Activated naive CD8-positive, alpha-beta T cell (primary cell): Measurements from ENCODE around the gene ARHGEF5.
"Not testable (repeated sequence)": the region's sequence is repeated elsewhere in the genome, so short reads cannot be mapped to it uniquely, and the experiment has no call there.

ENCODE experiments used
- H3K27ac Mint-ChIP-seq: one replicate; pipeline ENCODE4 v1.8.0; 2021; ENCODE audit warnings: mixed read lengths
- H3K27me3 Mint-ChIP-seq: one replicate; pipeline ENCODE4 v1.8.0; 2021; ENCODE audit warnings: mixed read lengths
- H3K36me3 Mint-ChIP-seq: one replicate; pipeline ENCODE4 v1.8.0; 2021; ENCODE audit warnings: mixed read lengths
- H3K4me1 Mint-ChIP-seq: one replicate; pipeline ENCODE4 v1.8.0; 2021; ENCODE audit warnings: low read depth, mixed read lengths
- H3K4me3 Mint-ChIP-seq: one replicate; pipeline ENCODE4 v1.8.0; 2021; ENCODE audit warnings: mild to moderate bottlenecking, mixed read lengths
- H3K9me3 Mint-ChIP-seq: one replicate; pipeline ENCODE4 v1.8.0; 2021; ENCODE audit warnings: low read depth, mixed read lengths

The ARHGEF5 gene

GRCh38 chr7:144399946-144400345 is 44.7 kb downstream of the ARHGEF5 start:
- Mint-ChIP-seq H3K4me3 (no peak overlapping the region), H3K9me3 (no peaks in the 10 kb centered on the region), H3K36me3 (no peaks in the 10 kb centered on the region), H3K4me1 (no peaks in the 10 kb centered on the region), H3K27ac (no peak overlapping the region), H3K27me3 (peaks cover 4% of the 10 kb centered on the region)

- no peak overlapping the region for H3K4me3 Mint-ChIP-seq
- no peaks in the 10 kb centered on the region for H3K9me3 Mint-ChIP-seq
- H3K36me3 Mint-ChIP-seq = no peaks in the 10 kb centered on the region
- peaks cover 4% of the 10 kb centered on the region for H3K27me3 Mint-ChIP-seq
- H3K4me1 Mint-ChIP-seq = no peaks in the 10 kb centered on the region
- H3K27ac Mint-ChIP-seq = no peak overlapping the region
These were observed 46.3 kb downstream of the ARHGEF5 start for GRCh38 chr7:144401490-144401889.

GRCh38 chr7:144403102-144403501 is 47.9 kb downstream of the ARHGEF5 start:
- peaks cover 4% of the 10 kb centered on the region for H3K27me3 Mint-ChIP-seq
- no peak overlapping the region for H3K27ac Mint-ChIP-seq
- H3K4me3 Mint-ChIP-seq = no peak overlapping the region
- no peaks in the 10 kb centered on the region for H3K4me1 Mint-ChIP-seq
- no peaks in the 10 kb centered on the region for H3K36me3 Mint-ChIP-seq
- H3K9me3 Mint-ChIP-seq = no peaks in the 10 kb centered on the region

- Mint-ChIP-seq H3K27me3 (peaks cover 5% of the 10 kb centered on the region), H3K9me3 (no peaks in the 10 kb centered on the region), H3K4me3 (no peak within 1 kb of the TSS), H3K36me3 (no peaks in the 10 kb centered on the region), H3K4me1 (no peaks in the 10 kb centered on the region), H3K27ac (no peak within 1 kb of the TSS)
These were observed 48.5 kb downstream of the ARHGEF5 start, which contains the start of gene NOBOX for GRCh38 chr7:144403649-144404061. NOBOX (minus strand) TSS chr7:144403693.

GRCh38 chr7:144404946-144405345 is 49.7 kb downstream of the ARHGEF5 start:
- Mint-ChIP-seq H3K9me3 (no peaks in the 10 kb centered on the region), H3K36me3 (no peaks in the 10 kb centered on the region), H3K4me3 (no peak overlapping the region), H3K27me3 (peaks cover 7% of the 10 kb centered on the region), H3K4me1 (no peaks in the 10 kb centered on the region), H3K27ac (no peak overlapping the region)

- H3K4me1 Mint-ChIP-seq = no peaks in the 10 kb centered on the region
- H3K36me3 Mint-ChIP-seq = no peaks in the 10 kb centered on the region
- H3K9me3 Mint-ChIP-seq = no peaks in the 10 kb centered on the region
- H3K27me3 Mint-ChIP-seq = peaks cover 9% of the 10 kb centered on the region
- H3K4me3 Mint-ChIP-seq = no peak overlapping the region
- no peak overlapping the region for H3K27ac Mint-ChIP-seq
These were observed 52.2 kb downstream of the ARHGEF5 start for GRCh38 chr7:144407266-144407931.

- Mint-ChIP-seq H3K4me1 (no peaks in the 10 kb centered on the region), H3K4me3 (no peak overlapping the region), H3K9me3 (no peaks in the 10 kb centered on the region), H3K27ac (no peak overlapping the region), H3K27me3 (peaks cover 8% of the 10 kb centered on the region), H3K36me3 (no peaks in the 10 kb centered on the region)
These were observed 52.9 kb downstream of the ARHGEF5 start for GRCh38 chr7:144408121-144408520.

GRCh38 chr7:144410441-144410840 is 55.2 kb downstream of the ARHGEF5 start:
- no peak overlapping the region for H3K4me3 Mint-ChIP-seq

GRCh38 chr7:144414815-144415214 is 59.6 kb downstream of the ARHGEF5 start:
- H3K4me1 Mint-ChIP-seq = no peaks in the 10 kb centered on the region
- peaks cover 3% of the 10 kb centered on the region for H3K36me3 Mint-ChIP-seq
- no peak overlapping the region for H3K27ac Mint-ChIP-seq
- peaks cover 12% of the 10 kb centered on the region for H3K27me3 Mint-ChIP-seq
- no peaks in the 10 kb centered on the region for H3K9me3 Mint-ChIP-seq
- H3K4me3 Mint-ChIP-seq = no peak overlapping the region

More at GRCh38 chr7:144410441-144410840, 55.2 kb downstream of the ARHGEF5 start:
- H3K27ac Mint-ChIP-seq = no peak overlapping the region
- no peaks in the 10 kb centered on the region for H3K4me1 Mint-ChIP-seq
- H3K36me3 Mint-ChIP-seq = no peaks in the 10 kb centered on the region
- no peaks in the 10 kb centered on the region for H3K9me3 Mint-ChIP-seq
- peaks cover 9% of the 10 kb centered on the region for H3K27me3 Mint-ChIP-seq

- Mint-ChIP-seq H3K4me3 (no peak overlapping the region), H3K9me3 (no peaks in the 10 kb centered on the region), H3K36me3 (peaks cover 3% of the 10 kb centered on the region), H3K27me3 (peaks cover 10% of the 10 kb centered on the region), H3K27ac (no peak overlapping the region), H3K4me1 (no peaks in the 10 kb centered on the region)
These were observed 60.7 kb downstream of the ARHGEF5 start for GRCh38 chr7:144415858-144416257.

- no peaks in the 10 kb centered on the region for H3K4me1 Mint-ChIP-seq
- H3K36me3 Mint-ChIP-seq = peaks cover 3% of the 10 kb centered on the region
- H3K27me3 Mint-ChIP-seq = peaks cover 9% of the 10 kb centered on the region
These were observed 61.1 kb downstream of the ARHGEF5 start for GRCh38 chr7:144416341-144416740.

GRCh38 chr7:144418931-144419330 is 63.7 kb downstream of the ARHGEF5 start:
- H3K27ac Mint-ChIP-seq, H3K9me3 Mint-ChIP-seq, H3K4me1 Mint-ChIP-seq, H3K27me3 Mint-ChIP-seq, H3K4me3 Mint-ChIP-seq, H3K36me3 Mint-ChIP-seq: not testable (repeated sequence)

More at GRCh38 chr7:144416341-144416740, 61.1 kb downstream of the ARHGEF5 start:
- Mint-ChIP-seq H3K27ac (no peak overlapping the region), H3K4me3 (no peak overlapping the region), H3K9me3 (no peaks in the 10 kb centered on the region)

- H3K4me1 Mint-ChIP-seq, H3K4me3 Mint-ChIP-seq, H3K27ac Mint-ChIP-seq, H3K27me3 Mint-ChIP-seq: not testable (repeated sequence)
- peaks cover 14% of the 10 kb centered on the region for H3K9me3 Mint-ChIP-seq
- H3K36me3 Mint-ChIP-seq = peaks cover 10% of the 10 kb centered on the region
These were observed 72.3 kb downstream of the ARHGEF5 start for GRCh38 chr7:144427539-144427938.

GRCh38 chr7:144428431-144428830 is 73.2 kb downstream of the ARHGEF5 start:
- peaks cover 8% of the 10 kb centered on the region for H3K36me3 Mint-ChIP-seq
- H3K4me3 Mint-ChIP-seq = no peak overlapping the region
- H3K27ac Mint-ChIP-seq = no peak overlapping the region
- H3K9me3 Mint-ChIP-seq = peaks cover 14% of the 10 kb centered on the region
- H3K27me3 Mint-ChIP-seq = peaks cover 2% of the 10 kb centered on the region
- H3K4me1 Mint-ChIP-seq = no peaks in the 10 kb centered on the region
